Kidney epithelial cell (primary cell): ENCODE results near the gene DPYD. TPM values are rescaled to one million over a fixed set of nuclear protein-coding genes. Genes with fewer than 3 reads are reported as not detected.

ENCODE experiments used
- DNase-seq: peaks from one replicate; pipeline ENCODE4 v3.0.0-alpha.2; 2010; ENCODE audit warnings: low read depth
- H3K27me3 ChIP-seq: 2 replicates; pipeline ENCODE4 v1.6.0; 2011; ENCODE audit warnings: low read length; ENCODE audit not compliant: control insufficient read depth, insufficient read depth
- H3K36me3 ChIP-seq: 2 replicates; pipeline ENCODE4 v1.5.1; 2011; ENCODE audit warnings: low read length; ENCODE audit not compliant: control insufficient read depth, insufficient read depth
- H3K4me3 ChIP-seq: 2 replicates; pipeline ENCODE4 v1.5.1; 2011; ENCODE audit warnings: low read depth, mild to moderate bottlenecking, control low read depth, low read length
- CTCF ChIP-seq: IDR thresholded peaks from 2 replicates; pipeline ENCODE4 v1.5.1; 2011; ENCODE audit warnings: mild to moderate bottlenecking, moderate library complexity, low read length, control low read depth, inconsistent platforms; ENCODE audit not compliant: insufficient read depth, poor library complexity, severe bottlenecking
- total RNA-seq: library from RNA; depleted of rRNA; stranded (reverse); fragments of >200 nt; gene quantifications from 2 replicates; pipeline ENCODE4 v1.2.3, GENCODE V29; 2015

Gene DPYD
- total RNA-seq, 1 donor from 2014 or later = 1.6 TPM

DNA sequence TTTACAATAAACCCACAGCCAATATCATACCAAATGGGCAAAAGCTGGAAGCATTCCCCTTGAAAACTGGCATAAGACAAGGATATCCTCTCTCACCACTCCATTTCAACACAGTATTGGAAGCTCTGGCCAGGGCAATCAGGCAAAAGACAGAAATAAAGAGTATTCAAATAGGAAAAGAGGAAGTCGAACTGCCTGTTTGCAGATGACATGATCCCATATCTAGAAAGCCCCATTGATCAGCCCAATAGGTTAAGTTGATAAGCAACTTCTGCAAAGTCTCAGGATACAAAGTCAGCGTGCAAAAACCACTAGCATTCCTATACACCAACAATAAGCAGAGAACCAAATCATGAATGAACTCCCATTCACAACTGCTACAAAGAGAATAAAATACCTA is 235.5 kb downstream of the DPYD start:
- DNase-seq = no peak
- TF ChIP-seq CTCF = no peak
- no peak overlapping the region for H3K4me3 ChIP-seq
- no peaks in the 10 kb centered on the region for H3K36me3 ChIP-seq
- no peaks in the 10 kb centered on the region for H3K27me3 ChIP-seq

GRCh38 chr1:97680894-97681293 is 239.9 kb downstream of the DPYD start:
- no peak for DNase-seq
- H3K4me3 ChIP-seq = no peak overlapping the region

GRCh38 chr1:97680470-97680869 is 240.4 kb downstream of the DPYD start:
- Histone ChIP-seq H3K27me3 (no peaks in the 10 kb centered on the region), H3K4me3 (no peak overlapping the region), H3K36me3 (no peaks in the 10 kb centered on the region)
- DNase-seq = no peak
- no peak for TF ChIP-seq CTCF

More at GRCh38 chr1:97680894-97681293, 239.9 kb downstream of the DPYD start:
- no peak for TF ChIP-seq CTCF
- no peaks in the 10 kb centered on the region for H3K27me3 ChIP-seq
- H3K36me3 ChIP-seq = no peaks in the 10 kb centered on the region

- no peak for DNase-seq
- Histone ChIP-seq H3K36me3 (no peaks in the 10 kb centered on the region), H3K4me3 (no peak overlapping the region), H3K27me3 (no peaks in the 10 kb centered on the region)
- TF ChIP-seq CTCF = no peak
These were observed 243.1 kb downstream of the DPYD start for GRCh38 chr1:97677702-97678101.

- no peak for TF ChIP-seq CTCF
- Histone ChIP-seq H3K27me3 (no peaks in the 10 kb centered on the region), H3K4me3 (no peak overlapping the region), H3K36me3 (no peaks in the 10 kb centered on the region)
- DNase-seq = no peak
These were observed 246.3 kb downstream of the DPYD start for GRCh38 chr1:97674517-97674916.

GRCh38 chr1:97668945-97669344 is 251.9 kb downstream of the DPYD start:
- no peak overlapping the region for H3K4me3 ChIP-seq
- no peak for DNase-seq
- peak; percentile 21 for TF ChIP-seq CTCF
- H3K36me3 ChIP-seq = no peaks in the 10 kb centered on the region
- no peaks in the 10 kb centered on the region for H3K27me3 ChIP-seq
